ENCODE measurements around the gene SLAMF1.

DNA sequence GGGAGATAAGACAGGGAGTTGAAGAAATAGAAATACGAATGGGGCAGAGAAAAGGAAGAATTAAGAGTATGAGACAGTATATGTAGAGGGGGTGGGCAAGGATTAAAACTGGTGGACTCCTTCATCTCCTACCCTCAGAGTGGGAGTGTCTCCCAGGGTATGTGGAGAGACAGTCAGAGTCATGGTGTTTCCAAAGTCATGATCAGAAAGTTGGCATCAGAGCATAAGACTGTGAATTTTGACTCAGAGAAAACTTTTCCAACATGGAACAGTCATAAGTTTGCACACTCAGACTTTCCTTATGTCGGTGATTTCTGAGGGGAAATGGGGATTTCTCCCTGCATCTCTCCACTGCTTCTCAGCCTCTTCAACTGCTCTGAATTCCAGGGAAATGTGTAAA lies 70.0 kb downstream of the SLAMF1 start:
- TF ChIP-seq, protein P1, sequence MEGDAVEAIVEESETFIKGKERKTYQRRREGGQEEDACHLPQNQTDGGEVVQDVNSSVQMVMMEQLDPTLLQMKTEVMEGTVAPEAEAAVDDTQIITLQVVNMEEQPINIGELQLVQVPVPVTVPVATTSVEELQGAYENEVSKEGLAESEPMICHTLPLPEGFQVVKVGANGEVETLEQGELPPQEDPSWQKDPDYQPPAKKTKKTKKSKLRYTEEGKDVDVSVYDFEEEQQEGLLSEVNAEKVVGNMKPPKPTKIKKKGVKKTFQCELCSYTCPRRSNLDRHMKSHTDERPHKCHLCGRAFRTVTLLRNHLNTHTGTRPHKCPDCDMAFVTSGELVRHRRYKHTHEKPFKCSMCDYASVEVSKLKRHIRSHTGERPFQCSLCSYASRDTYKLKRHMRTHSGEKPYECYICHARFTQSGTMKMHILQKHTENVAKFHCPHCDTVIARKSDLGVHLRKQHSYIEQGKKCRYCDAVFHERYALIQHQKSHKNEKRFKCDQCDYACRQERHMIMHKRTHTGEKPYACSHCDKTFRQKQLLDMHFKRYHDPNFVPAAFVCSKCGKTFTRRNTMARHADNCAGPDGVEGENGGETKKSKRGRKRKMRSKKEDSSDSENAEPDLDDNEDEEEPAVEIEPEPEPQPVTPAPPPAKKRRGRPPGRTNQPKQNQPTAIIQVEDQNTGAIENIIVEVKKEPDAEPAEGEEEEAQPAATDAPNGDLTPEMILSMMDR (IDR thresholded peaks at IDR 0.05): no peak
- TF ChIP-seq EZH2 (IDR thresholded peaks at IDR 0.05; ENCODE audit: borderline replicate concordance, insufficient read depth, low read depth, low read length, poor library complexity, severe bottlenecking): no peak
